Activated T-cell treated with anti-CD3 and anti-CD28 coated beads, Interleukin-2, amount 50 U/mL, for 4 hours (primary cell): ENCODE data around the gene FHAD1. TPM values are rescaled to one million over a fixed set of nuclear protein-coding genes. Genes with fewer than 3 reads are reported as not detected.

Experiments used
- ATAC-seq, 2 donors: fragments of 200-7000 bp; cut with Tn5 transposase; one replicate each; pipeline ENCODE4 v1.10.0; 2021
- DNase-seq: peaks from one replicate; pipeline ENCODE4 v3.0.0-alpha.2; 2020
- H3K27me3 Mint-ChIP-seq: one replicate; pipeline ENCODE4 v1.8.0; 2021; ENCODE audit warnings: low read depth, mixed read lengths
- H3K36me3 Mint-ChIP-seq: one replicate; pipeline ENCODE4 v1.8.0; 2022; ENCODE audit warnings: mixed read lengths; ENCODE audit not compliant: insufficient read depth
- H3K4me1 Mint-ChIP-seq: one replicate; pipeline ENCODE4 v1.8.0; 2021; ENCODE audit warnings: low read depth, mixed read lengths
- H3K4me3 Mint-ChIP-seq: one replicate; pipeline ENCODE4 v1.8.0; 2021; ENCODE audit warnings: mild to moderate bottlenecking, moderate library complexity, mixed read lengths
- H3K9me3 Mint-ChIP-seq: one replicate; pipeline ENCODE4 v1.8.0; 2021; ENCODE audit warnings: mixed read lengths
- total RNA-seq, 3 donors: library from RNA; stranded (reverse); gene quantifications; one replicate each; pipeline ENCODE4 v1.2.1, GENCODE V29; 2021

The FHAD1 gene
- total RNA-seq, 3 donors from 2014 or later = 0.08 to 0.50 (median 0.20) TPM

GRCh38 chr1:15251857-15252835 lies 5.1 kb downstream of the FHAD1 start:
- ATAC-seq (no peak), DNase-seq (no peak)
- H3K4me1 Mint-ChIP-seq = peaks cover 52% of the 10 kb centered on the region
- no peaks in the 10 kb centered on the region for H3K9me3 Mint-ChIP-seq
- H3K36me3 Mint-ChIP-seq = no peaks in the 10 kb centered on the region
- peaks cover 14% of the 10 kb centered on the region for H3K27me3 Mint-ChIP-seq
- H3K4me3 Mint-ChIP-seq = no peak overlapping the region

GRCh38 chr1:15254559-15254958 lies 7.5 kb downstream of the FHAD1 start:
- no peaks in the 10 kb centered on the region for H3K36me3 Mint-ChIP-seq
- DNase-seq (no peak), ATAC-seq (no peak)
- no peaks in the 10 kb centered on the region for H3K9me3 Mint-ChIP-seq
- peaks cover 34% of the 10 kb centered on the region for H3K4me1 Mint-ChIP-seq
- no peak overlapping the region for H3K4me3 Mint-ChIP-seq
- H3K27me3 Mint-ChIP-seq = peaks cover 4% of the 10 kb centered on the region

- Mint-ChIP-seq H3K4me1 (peaks cover 28% of the 10 kb centered on the region), H3K36me3 (no peaks in the 10 kb centered on the region), H3K9me3 (no peaks in the 10 kb centered on the region), H3K27me3 (peaks cover 5% of the 10 kb centered on the region), H3K4me3 (no peak overlapping the region)
- DNase-seq (no peak), ATAC-seq (no peak)
Measured at GRCh38 chr1:15255582-15256149, 8.6 kb downstream of the FHAD1 start.

GRCh38 chr1:15256584-15256983 lies 9.6 kb downstream of the FHAD1 start:
- Mint-ChIP-seq H3K36me3 (no peaks in the 10 kb centered on the region), H3K9me3 (no peaks in the 10 kb centered on the region), H3K4me3 (no peak overlapping the region), H3K27me3 (peaks cover 5% of the 10 kb centered on the region), H3K4me1 (peaks cover 36% of the 10 kb centered on the region)
- DNase-seq = no peak
- ATAC-seq = no peak

- Mint-ChIP-seq H3K4me3 (no peak overlapping the region), H3K4me1 (peaks cover 36% of the 10 kb centered on the region), H3K9me3 (no peaks in the 10 kb centered on the region), H3K36me3 (no peaks in the 10 kb centered on the region), H3K27me3 (peaks cover 5% of the 10 kb centered on the region)
- DNase-seq (no peak), ATAC-seq (no peak)
Measured at GRCh38 chr1:15257309-15257708, 10.3 kb downstream of the FHAD1 start.

- no peak overlapping the region for H3K4me3 Mint-ChIP-seq
- H3K9me3 Mint-ChIP-seq = no peaks in the 10 kb centered on the region
- peaks cover 14% of the 10 kb centered on the region for H3K27me3 Mint-ChIP-seq
- no peak for DNase-seq
- no peaks in the 10 kb centered on the region for H3K36me3 Mint-ChIP-seq
- ATAC-seq = no peak
- peaks cover 19% of the 10 kb centered on the region for H3K4me1 Mint-ChIP-seq
Measured at GRCh38 chr1:15258833-15259621, 12.0 kb downstream of the FHAD1 start.

GRCh38 chr1:15259622-15260007 lies 12.6 kb downstream of the FHAD1 start:
- H3K36me3 Mint-ChIP-seq = no peaks in the 10 kb centered on the region
- ATAC-seq (no peak), DNase-seq (no peak)
- no peak overlapping the region for H3K4me3 Mint-ChIP-seq
- H3K9me3 Mint-ChIP-seq = no peaks in the 10 kb centered on the region
- peaks cover 16% of the 10 kb centered on the region for H3K4me1 Mint-ChIP-seq
- peaks cover 15% of the 10 kb centered on the region for H3K27me3 Mint-ChIP-seq

- no peak overlapping the region for H3K4me3 Mint-ChIP-seq
- H3K27me3 Mint-ChIP-seq = peaks cover 24% of the 10 kb centered on the region
- ATAC-seq (no peak), DNase-seq (no peak)
- H3K4me1 Mint-ChIP-seq = peaks cover 16% of the 10 kb centered on the region
- H3K9me3 Mint-ChIP-seq = peaks cover 6% of the 10 kb centered on the region
- no peaks in the 10 kb centered on the region for H3K36me3 Mint-ChIP-seq
Measured at GRCh38 chr1:15260418-15261154, 13.6 kb downstream of the FHAD1 start.

GRCh38 chr1:15261155-15262002 lies 14.4 kb downstream of the FHAD1 start:
- H3K4me3 Mint-ChIP-seq = peak overlapping the region; percentile 11
- DNase-seq = no peak
- ATAC-seq = peak; percentile 69 to 82

GRCh38 chr1:15262003-15262377 lies 15.0 kb downstream of the FHAD1 start:
- Mint-ChIP-seq H3K36me3 (no peaks in the 10 kb centered on the region), H3K27me3 (peaks cover 27% of the 10 kb centered on the region), H3K4me1 (peaks cover 16% of the 10 kb centered on the region), H3K9me3 (peaks cover 6% of the 10 kb centered on the region), H3K4me3 (no peak overlapping the region)
- ATAC-seq (no peak), DNase-seq (no peak)

More at GRCh38 chr1:15261155-15262002, 14.4 kb downstream of the FHAD1 start:
- peaks cover 27% of the 10 kb centered on the region for H3K27me3 Mint-ChIP-seq
- H3K9me3 Mint-ChIP-seq = peaks cover 6% of the 10 kb centered on the region
- no peaks in the 10 kb centered on the region for H3K36me3 Mint-ChIP-seq
- peaks cover 16% of the 10 kb centered on the region for H3K4me1 Mint-ChIP-seq

- DNase-seq (no peak), ATAC-seq (no peak)
- no peak overlapping the region for H3K4me3 Mint-ChIP-seq
- no peaks in the 10 kb centered on the region for H3K36me3 Mint-ChIP-seq
- H3K27me3 Mint-ChIP-seq = peaks cover 25% of the 10 kb centered on the region
- H3K4me1 Mint-ChIP-seq = peaks cover 16% of the 10 kb centered on the region
- peaks cover 6% of the 10 kb centered on the region for H3K9me3 Mint-ChIP-seq
Measured at GRCh38 chr1:15262706-15263105, 15.7 kb downstream of the FHAD1 start.

- no peak for ATAC-seq
Measured at GRCh38 chr1:15264769-15265168, 17.7 kb downstream of the FHAD1 start.

GRCh38 chr1:15271196-15271595 lies 24.2 kb downstream of the FHAD1 start:
- no peak for DNase-seq
- Mint-ChIP-seq H3K4me3 (no peak overlapping the region), H3K4me1 (peaks cover 3% of the 10 kb centered on the region), H3K27me3 (peaks cover 27% of the 10 kb centered on the region), H3K36me3 (no peaks in the 10 kb centered on the region), H3K9me3 (peaks cover 6% of the 10 kb centered on the region)
- ATAC-seq = no peak

More at GRCh38 chr1:15264769-15265168, 17.7 kb downstream of the FHAD1 start:
- Mint-ChIP-seq H3K9me3 (peaks cover 12% of the 10 kb centered on the region), H3K27me3 (peaks cover 25% of the 10 kb centered on the region), H3K4me1 (peaks cover 16% of the 10 kb centered on the region), H3K36me3 (no peaks in the 10 kb centered on the region), H3K4me3 (no peak overlapping the region)
- DNase-seq = no peak
